WERI-Rb-1 (cell line): ENCODE measurements around the gene KCNQ1OT1.

Source experiments
- DNase-seq: peaks from one replicate; pipeline ENCODE4 v3.0.0-alpha.2; 2020
- H3K27ac ChIP-seq: fragments of 250-450 bp; sonication (Bioruptor Pico); 2 replicates; pipeline ENCODE4 v1.5.1; 2020; ENCODE audit warnings: mild to moderate bottlenecking, moderate library complexity
- H3K27me3 ChIP-seq: fragments of 250-450 bp; sonication (Bioruptor Pico); 2 replicates; pipeline ENCODE4 v1.5.1; 2021; ENCODE audit warnings: mild to moderate bottlenecking, low read depth, moderate library complexity; ENCODE audit not compliant: insufficient read depth, severe bottlenecking
- H3K36me3 ChIP-seq: fragments of 250-450 bp; sonication (Bioruptor Pico); 2 replicates; pipeline ENCODE4 v1.5.1; 2020; ENCODE audit warnings: mild to moderate bottlenecking, moderate library complexity
- H3K4me3 ChIP-seq: 2 replicates; pipeline ENCODE4 v1.5.1; 2011; ENCODE audit warnings: low read depth, mild to moderate bottlenecking, control low read depth, low read length
- H3K9me3 ChIP-seq: fragments of 250-450 bp; sonication (Bioruptor Pico); 2 replicates; pipeline ENCODE4 v1.5.1; 2021; ENCODE audit warnings: mild to moderate bottlenecking, moderate library complexity; ENCODE audit not compliant: severe bottlenecking
- CTCF ChIP-seq: IDR thresholded peaks from 2 replicates; pipeline ENCODE4 v1.5.1; 2011; ENCODE audit warnings: low read depth, mild to moderate bottlenecking, control low read depth, inconsistent platforms, low read length

The KCNQ1OT1 gene

GRCh38 chr11:2570211-2570811 lies 129.5 kb downstream of the KCNQ1OT1 start:
- H3K9me3 ChIP-seq: no peaks in the 10 kb centered on the region
- no peak for DNase-seq

GRCh38 chr11:2569731-2570210 lies 130.0 kb downstream of the KCNQ1OT1 start:
- Histone ChIP-seq H3K27me3 (no peaks in the 10 kb centered on the region), H3K4me3 (no peak overlapping the region), H3K9me3 (no peaks in the 10 kb centered on the region), H3K36me3 (no peaks in the 10 kb centered on the region), H3K27ac (no peak overlapping the region)
- DNase-seq: no peak
- TF ChIP-seq CTCF: no peak

More at GRCh38 chr11:2570211-2570811, 129.5 kb downstream of the KCNQ1OT1 start:
- Histone ChIP-seq H3K4me3 (no peak overlapping the region), H3K27me3 (no peaks in the 10 kb centered on the region), H3K36me3 (no peaks in the 10 kb centered on the region), H3K27ac (no peak overlapping the region)
- no peak for TF ChIP-seq CTCF

GRCh38 chr11:2569321-2569721 lies 130.5 kb downstream of the KCNQ1OT1 start:
- TF ChIP-seq CTCF: no peak
- H3K4me3 ChIP-seq: no peak overlapping the region
- no peak for DNase-seq
- H3K9me3 ChIP-seq: no peaks in the 10 kb centered on the region
- H3K27me3 ChIP-seq: no peaks in the 10 kb centered on the region
- no peak overlapping the region for H3K27ac ChIP-seq
- no peaks in the 10 kb centered on the region for H3K36me3 ChIP-seq

- Histone ChIP-seq H3K4me3 (no peak overlapping the region), H3K36me3 (no peaks in the 10 kb centered on the region), H3K9me3 (no peaks in the 10 kb centered on the region), H3K27me3 (no peaks in the 10 kb centered on the region), H3K27ac (no peak overlapping the region)
- DNase-seq: no peak
- no peak for TF ChIP-seq CTCF
Observed at GRCh38 chr11:2567026-2567671, 132.6 kb downstream of the KCNQ1OT1 start.

GRCh38 chr11:2566223-2567025 lies 133.4 kb downstream of the KCNQ1OT1 start:
- DNase-seq: no peak
- H3K27me3 ChIP-seq: no peaks in the 10 kb centered on the region

More at GRCh38 chr11:2566223-2567025, 133.4 kb downstream of the KCNQ1OT1 start:
- H3K36me3 ChIP-seq: no peaks in the 10 kb centered on the region
- H3K4me3 ChIP-seq: no peak overlapping the region
- H3K9me3 ChIP-seq: no peaks in the 10 kb centered on the region
- peak; percentile 42; the same call in 1 of the 2 replicates for TF ChIP-seq CTCF
- no peak overlapping the region for H3K27ac ChIP-seq
